A673 (cell line): ENCODE data around the gene C14orf132.

Experiments
- CTCF ChIP-seq: fragments of 300-800, 200-600 bp; sonication (generic); conservative IDR thresholded peaks from 2 replicates; pipeline ENCODE4 v1.5.1; 2017; ENCODE audit warnings: low read depth, mild to moderate bottlenecking, antibody characterized with exemption, low read length, moderate library complexity, mixed read lengths
- EZH2 ChIP-seq: fragments of 200-600 bp; sonication (generic); IDR thresholded peaks from 2 replicates; pipeline ENCODE4 v1.6.1; 2017; ENCODE audit warnings: borderline replicate concordance, low read depth, mild to moderate bottlenecking, mixed read lengths, antibody characterized with exemption, low read length; ENCODE audit not compliant: poor library complexity, severe bottlenecking

DNA sequence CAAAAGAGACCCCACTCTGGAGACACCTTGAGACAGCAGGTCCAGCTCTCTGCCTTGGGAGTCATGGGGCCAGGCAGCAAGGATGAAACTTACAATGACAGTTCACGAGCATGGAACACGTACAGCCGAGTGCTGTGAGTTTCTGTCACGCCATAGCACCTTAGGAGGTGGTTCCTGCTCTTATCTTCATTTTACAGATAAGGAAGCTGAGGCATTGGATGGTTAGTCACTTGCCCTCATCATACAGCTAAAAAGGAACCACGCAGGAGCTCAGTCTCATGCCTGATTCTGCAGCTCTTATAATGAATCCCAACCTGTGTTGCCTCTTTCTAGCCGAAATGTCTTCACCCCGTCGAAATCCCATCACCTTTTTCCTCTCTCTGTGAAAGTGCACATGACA, 39.9 kb downstream of the C14orf132 start:
- TF ChIP-seq EZH2 = no peak
- no peak for TF ChIP-seq CTCF
